Gastroesophageal sphincter (tissue), 3 donors: Measurements from ENCODE around the gene ULK4.

Experiments used
- CTCF ChIP-seq, 4 experiments: fragments of 200-600 bp in 2 of 4; fragments of 450-650 bp in 2 of 4; sonication (generic) in 1 of 4; IDR thresholded peaks; one replicate each; pipeline ENCODE4 v1.5.1; 2017 to 2019; ENCODE audit warnings: antibody characterized with exemption in 4 of 4, mild to moderate bottlenecking in 2 of 4, moderate library complexity in 2 of 4
- POLR2A ChIP-seq, 2 donors: fragments of 450-650 bp; IDR thresholded peaks; one replicate each; pipeline ENCODE4 v1.6.1; 2017; ENCODE audit warnings: antibody characterized with exemption in 2 of 2, mild to moderate bottlenecking in 2 of 2, moderate library complexity in 1 of 2

GRCh38 chr3:41578798-41579197 is 383.1 kb downstream of the ULK4 start:
- TF ChIP-seq POLR2A (IDR thresholded peaks at IDR 0.05) (no peak), CTCF (IDR thresholded peaks at IDR 0.05) (no peak)
